HepG2 (cell line): ENCODE measurements around the gene PRR30. TPM values are rescaled to one million over a fixed set of nuclear protein-coding genes. Genes with fewer than 3 reads are reported as not detected.
A peak's percentile ranks its signal among the peaks of the same experiment; 100 is the strongest.

Source experiments
- FOSL2 ChIP-seq: sonication (generic); formaldehyde crosslinking; IDR thresholded peaks from 2 replicates; pipeline ENCODE4 v1.4.0; 2020; ENCODE audit warnings: missing genetic modification reagents
- HDAC1 ChIP-seq: sonication (generic); formaldehyde crosslinking; IDR thresholded peaks from 2 replicates; pipeline ENCODE4 v1.5.1; 2020; ENCODE audit warnings: mild to moderate bottlenecking, missing genetic modification reagents
- RARG ChIP-seq: sonication (generic); formaldehyde crosslinking; IDR thresholded peaks from 2 replicates; pipeline ENCODE4 v1.4.0; 2020; ENCODE audit warnings: low read depth, mild to moderate bottlenecking, missing genetic modification reagents
- ZMYM2 ChIP-seq: sonication (generic); formaldehyde crosslinking; IDR thresholded peaks from 2 replicates; pipeline ENCODE4 v1.8.0; 2022; ENCODE audit warnings: mild to moderate bottlenecking, missing genetic modification reagents
- ZNF564 ChIP-seq: sonication (generic); formaldehyde crosslinking; IDR thresholded peaks from 2 replicates; pipeline ENCODE4 v1.8.1; 2023; ENCODE audit warnings: mild to moderate bottlenecking, missing genetic modification reagents
- ZNF605 ChIP-seq: sonication (generic); formaldehyde crosslinking; IDR thresholded peaks from 2 replicates; pipeline ENCODE4 v1.8.0; 2022; ENCODE audit warnings: mild to moderate bottlenecking, missing genetic modification reagents
- ZNF639 ChIP-seq: conservative IDR thresholded peaks from 2 replicates; pipeline ENCODE4 v1.6.1; 2018; ENCODE audit warnings: missing genetic modification reagents
- polyA plus RNA-seq, 8 experiments: library from polyadenylated mRNA; depleted of rRNA in 3 of 8; stranded (reverse) in 7 of 8; unstranded in 1 of 8; fragments of >200 nt; fragmentation: Illumina TruSeq in 4 of 8; extraction: Trizol in 4 of 8; gene quantifications; 2 replicates each; pipeline versions ENCODE4 v1.2.1 to v1.2.3, GENCODE V29; 2011 to 2016; ENCODE audit warnings: low read depth in 4 of 8, missing spikeins in 1 of 8, mixed read lengths in 1 of 8; ENCODE audit not compliant: insufficient read depth in 1 of 8
- total RNA-seq, 5 experiments: library from RNA; depleted of rRNA; stranded (reverse); fragments of >200 nt; fragmentation: Illumina TruSeq; extraction: Trizol; gene quantifications; 2 replicates each; pipeline ENCODE4 v1.2.3, GENCODE V29; 2016; ENCODE audit warnings: low read depth in 1 of 5
- TF ChIP-seq, protein P1 (sequence below): sonication (generic); formaldehyde crosslinking; conservative IDR thresholded peaks from 2 replicates; pipeline ENCODE4 v1.4.0; 2020; ENCODE audit warnings: mild to moderate bottlenecking, missing genetic modification reagents, moderate library complexity
- TF ChIP-seq, protein P2 (sequence below): sonication (generic); formaldehyde crosslinking; IDR thresholded peaks from 2 replicates; pipeline ENCODE4 v1.4.0; 2020; ENCODE audit warnings: missing genetic modification reagents, low read depth, mild to moderate bottlenecking, borderline replicate concordance
- TF ChIP-seq, protein P3 (sequence below): sonication (generic); formaldehyde crosslinking; IDR thresholded peaks from 2 replicates; pipeline ENCODE4; 2020; ENCODE audit warnings: missing genetic modification reagents, mild to moderate bottlenecking, borderline replicate concordance

The PRR30 gene
- total and polyA plus RNA-seq, 2 of the 13 experiments (the other 11 are each of a cell fraction or from before 2014, with no cell fraction given) = not detected

GRCh38 chr2:27134781-27135477, 4.3 kb downstream of the PRR30 start (continued):
- TF ChIP-seq ZMYM2 (CRISPR knock-in tag) = peak; percentile 64
- TF ChIP-seq ZNF639 (CRISPR knock-in tag) = peak; percentile 70; the same call in 1 of the 2 replicates
- 0 out of 2 replicates have a peak, but pooled peaks have one; percentile 70 for TF ChIP-seq ZNF605
- TF ChIP-seq FOSL2 (CRISPR knock-in tag) = peak; percentile 2; the same call in 1 of the 2 replicates
- no peak for TF ChIP-seq ZNF564
- TF ChIP-seq RARG (CRISPR knock-in tag) = 0 out of 2 replicates have a peak, but pooled peaks have one; percentile 83
- TF ChIP-seq, protein P1, sequence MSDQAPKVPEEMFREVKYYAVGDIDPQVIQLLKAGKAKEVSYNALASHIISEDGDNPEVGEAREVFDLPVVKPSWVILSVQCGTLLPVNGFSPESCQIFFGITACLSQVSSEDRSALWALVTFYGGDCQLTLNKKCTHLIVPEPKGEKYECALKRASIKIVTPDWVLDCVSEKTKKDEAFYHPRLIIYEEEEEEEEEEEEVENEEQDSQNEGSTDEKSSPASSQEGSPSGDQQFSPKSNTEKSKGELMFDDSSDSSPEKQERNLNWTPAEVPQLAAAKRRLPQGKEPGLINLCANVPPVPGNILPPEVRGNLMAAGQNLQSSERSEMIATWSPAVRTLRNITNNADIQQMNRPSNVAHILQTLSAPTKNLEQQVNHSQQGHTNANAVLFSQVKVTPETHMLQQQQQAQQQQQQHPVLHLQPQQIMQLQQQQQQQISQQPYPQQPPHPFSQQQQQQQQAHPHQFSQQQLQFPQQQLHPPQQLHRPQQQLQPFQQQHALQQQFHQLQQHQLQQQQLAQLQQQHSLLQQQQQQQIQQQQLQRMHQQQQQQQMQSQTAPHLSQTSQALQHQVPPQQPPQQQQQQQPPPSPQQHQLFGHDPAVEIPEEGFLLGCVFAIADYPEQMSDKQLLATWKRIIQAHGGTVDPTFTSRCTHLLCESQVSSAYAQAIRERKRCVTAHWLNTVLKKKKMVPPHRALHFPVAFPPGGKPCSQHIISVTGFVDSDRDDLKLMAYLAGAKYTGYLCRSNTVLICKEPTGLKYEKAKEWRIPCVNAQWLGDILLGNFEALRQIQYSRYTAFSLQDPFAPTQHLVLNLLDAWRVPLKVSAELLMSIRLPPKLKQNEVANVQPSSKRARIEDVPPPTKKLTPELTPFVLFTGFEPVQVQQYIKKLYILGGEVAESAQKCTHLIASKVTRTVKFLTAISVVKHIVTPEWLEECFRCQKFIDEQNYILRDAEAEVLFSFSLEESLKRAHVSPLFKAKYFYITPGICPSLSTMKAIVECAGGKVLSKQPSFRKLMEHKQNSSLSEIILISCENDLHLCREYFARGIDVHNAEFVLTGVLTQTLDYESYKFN (CRISPR knock-in tag) = peak; percentile 50
- TF ChIP-seq, protein P2, sequence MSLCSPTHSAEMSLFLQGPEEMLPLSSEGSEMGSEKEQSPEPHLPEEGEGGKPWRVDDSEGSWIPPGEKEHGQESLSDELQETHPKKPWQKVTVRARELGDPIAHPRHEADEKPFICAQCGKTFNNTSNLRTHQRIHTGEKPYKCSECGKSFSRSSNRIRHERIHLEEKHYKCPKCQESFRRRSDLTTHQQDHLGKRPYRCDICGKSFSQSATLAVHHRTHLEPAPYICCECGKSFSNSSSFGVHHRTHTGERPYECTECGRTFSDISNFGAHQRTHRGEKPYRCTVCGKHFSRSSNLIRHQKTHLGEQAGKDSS (CRISPR knock-in tag) = 0 out of 2 replicates have a peak, but pooled peaks have one; percentile 0
- TF ChIP-seq, protein P3, sequence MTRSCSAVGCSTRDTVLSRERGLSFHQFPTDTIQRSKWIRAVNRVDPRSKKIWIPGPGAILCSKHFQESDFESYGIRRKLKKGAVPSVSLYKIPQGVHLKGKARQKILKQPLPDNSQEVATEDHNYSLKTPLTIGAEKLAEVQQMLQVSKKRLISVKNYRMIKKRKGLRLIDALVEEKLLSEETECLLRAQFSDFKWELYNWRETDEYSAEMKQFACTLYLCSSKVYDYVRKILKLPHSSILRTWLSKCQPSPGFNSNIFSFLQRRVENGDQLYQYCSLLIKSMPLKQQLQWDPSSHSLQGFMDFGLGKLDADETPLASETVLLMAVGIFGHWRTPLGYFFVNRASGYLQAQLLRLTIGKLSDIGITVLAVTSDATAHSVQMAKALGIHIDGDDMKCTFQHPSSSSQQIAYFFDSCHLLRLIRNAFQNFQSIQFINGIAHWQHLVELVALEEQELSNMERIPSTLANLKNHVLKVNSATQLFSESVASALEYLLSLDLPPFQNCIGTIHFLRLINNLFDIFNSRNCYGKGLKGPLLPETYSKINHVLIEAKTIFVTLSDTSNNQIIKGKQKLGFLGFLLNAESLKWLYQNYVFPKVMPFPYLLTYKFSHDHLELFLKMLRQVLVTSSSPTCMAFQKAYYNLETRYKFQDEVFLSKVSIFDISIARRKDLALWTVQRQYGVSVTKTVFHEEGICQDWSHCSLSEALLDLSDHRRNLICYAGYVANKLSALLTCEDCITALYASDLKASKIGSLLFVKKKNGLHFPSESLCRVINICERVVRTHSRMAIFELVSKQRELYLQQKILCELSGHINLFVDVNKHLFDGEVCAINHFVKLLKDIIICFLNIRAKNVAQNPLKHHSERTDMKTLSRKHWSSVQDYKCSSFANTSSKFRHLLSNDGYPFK = no peak
- TF ChIP-seq HDAC1 (CRISPR knock-in tag) = 0 out of 2 replicates have a peak, but pooled peaks have one; percentile 39
